ENCODE data around the gene DLL1. TPM values are rescaled to one million over a fixed set of nuclear protein-coding genes. Genes with fewer than 3 reads are reported as not detected.
A peak's percentile ranks its signal among the peaks of the same experiment; 100 is the strongest.

The DLL1 gene
- total RNA-seq, 1 experiment from 2014 or later = 2.8 TPM

DNA sequence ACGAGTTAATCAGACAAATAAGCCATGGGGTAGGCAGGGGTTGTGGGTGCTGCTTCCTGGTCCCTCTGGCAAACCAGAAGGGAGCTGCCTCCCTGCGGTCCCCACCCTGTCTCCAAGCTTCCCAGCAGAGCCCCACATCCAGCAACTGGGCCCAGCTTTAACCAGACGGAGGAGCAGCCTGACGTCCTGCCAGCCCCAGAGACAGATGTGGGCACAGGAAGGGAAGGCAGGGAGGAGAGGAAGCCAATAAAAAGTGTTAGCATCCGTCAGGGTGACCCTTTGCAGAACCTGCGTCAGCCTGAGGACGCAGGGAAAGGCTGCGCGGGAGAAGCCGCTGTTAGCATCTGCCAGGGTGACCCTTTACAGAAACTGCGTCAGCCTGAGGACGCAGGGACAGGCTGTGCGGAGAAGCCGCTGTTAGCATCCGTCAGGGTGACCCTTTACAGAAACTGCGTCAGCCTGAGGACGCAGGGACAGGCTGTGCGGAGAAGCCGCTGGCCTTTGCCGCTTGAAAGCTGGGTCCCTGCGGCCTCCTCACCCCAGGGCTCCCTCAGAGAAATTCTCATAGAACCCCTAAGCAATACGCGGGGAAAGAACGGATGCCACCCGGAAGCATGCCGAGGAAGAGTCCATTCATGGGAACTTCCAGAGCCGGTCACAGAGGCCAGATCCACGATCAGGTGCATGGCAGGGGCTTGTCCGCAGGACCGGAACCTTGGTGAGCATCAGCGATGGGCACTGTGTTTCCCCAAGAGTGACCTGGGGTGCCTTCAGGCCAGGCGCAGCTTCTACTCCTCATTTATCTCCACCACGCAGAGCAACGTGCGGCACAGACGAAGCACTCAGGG, 15.9 kb downstream of the DLL1 start:
- Histone ChIP-seq H3K18ac (ENCODE audit: insufficient read length, low read depth, low read length) (no peak overlapping the region), H3K79me2 (ENCODE audit: insufficient read depth, low read length) (no peaks in the 10 kb centered on the region), H4K20me1 (ENCODE audit: control insufficient read depth, insufficient read depth, insufficient read length) (no peaks in the 10 kb centered on the region), H2AK5ac (ENCODE audit: insufficient read length, low read length) (no peak overlapping the region), H3K23me2 (ENCODE audit: insufficient read length, low read depth, low read length, poor library complexity, severe bottlenecking) (no peaks in the 10 kb centered on the region), H3K4ac (ENCODE audit: low read depth, low read length) (no peak overlapping the region), H3K9ac (ENCODE audit: extremely low read depth, insufficient read length, low read length) (no peak overlapping the region), H2BK12ac (ENCODE audit: insufficient read length, low read depth, low read length) (no peak overlapping the region), H3K27me3 (ENCODE audit: insufficient read depth, low read length) (no peaks in the 10 kb centered on the region), H3K4me1 (ENCODE audit: insufficient read depth, low read length) (peaks cover 3% of the 10 kb centered on the region; the same call in 1 of the 2 replicates), H2BK20ac (ENCODE audit: low read depth, low read length, poor library complexity, severe bottlenecking) (no peak overlapping the region), H3K4me2 (ENCODE audit: insufficient read depth, insufficient read length, low read length) (no peak overlapping the region), H4K91ac (ENCODE audit: insufficient read length, low read depth, low read length) (no peak overlapping the region), H2BK5ac (ENCODE audit: insufficient read length, low read length) (no peak overlapping the region), H3K79me1 (ENCODE audit: insufficient read depth, low read depth, low read length, poor library complexity, severe bottlenecking) (no peaks in the 10 kb centered on the region), H3K27ac (ENCODE audit: insufficient read length, low read depth, low read length) (no peak overlapping the region), H3K14ac (ENCODE audit: insufficient read depth, low read length) (no peak overlapping the region; the same call in 1 of the 2 replicates), H3K23ac (ENCODE audit: insufficient read length, low read depth, low read length) (no peak overlapping the region), H4K8ac (replicated peaks; ENCODE audit: insufficient read length, low read depth, low read length) (no peak overlapping the region), H4K5ac (ENCODE audit: insufficient read length, low read depth, low read length) (no peak overlapping the region), H2BK120ac (ENCODE audit: low read depth, low read length, poor library complexity, severe bottlenecking) (no peak overlapping the region), H2AFZ (ENCODE audit: low read length) (no peak overlapping the region), H3T11ph (ENCODE audit: low read length) (no peak overlapping the region), H2BK15ac (ENCODE audit: low read depth, low read length) (no peak overlapping the region), H3K9me3 (ENCODE audit: control insufficient read depth, low read depth, low read length) (no peaks in the 10 kb centered on the region), H3K56ac (ENCODE audit: insufficient read length, low read depth, low read length) (no peak overlapping the region)
- Mint-ChIP-seq H3K27ac (peak overlapping the region in 1 of 3 experiments; percentile 76; a peak in 1 of 7 replicates), H3K36me3 (ENCODE audit: insufficient read depth in 1 of 3, low read depth in 3 of 3) (no peaks in the 10 kb centered on the region), H3K27me3 (ENCODE audit: low read depth) (peaks cover 24% of the 10 kb centered on the region), H3K9me3 (no peaks in the 10 kb centered on the region), H3K4me3 (no peak overlapping the region), H3K4me1 (peaks cover 7 to 14% of the 10 kb centered on the region in 2 experiments; a peak in 3 of 4 replicates)
- TF ChIP-seq, protein P1, sequence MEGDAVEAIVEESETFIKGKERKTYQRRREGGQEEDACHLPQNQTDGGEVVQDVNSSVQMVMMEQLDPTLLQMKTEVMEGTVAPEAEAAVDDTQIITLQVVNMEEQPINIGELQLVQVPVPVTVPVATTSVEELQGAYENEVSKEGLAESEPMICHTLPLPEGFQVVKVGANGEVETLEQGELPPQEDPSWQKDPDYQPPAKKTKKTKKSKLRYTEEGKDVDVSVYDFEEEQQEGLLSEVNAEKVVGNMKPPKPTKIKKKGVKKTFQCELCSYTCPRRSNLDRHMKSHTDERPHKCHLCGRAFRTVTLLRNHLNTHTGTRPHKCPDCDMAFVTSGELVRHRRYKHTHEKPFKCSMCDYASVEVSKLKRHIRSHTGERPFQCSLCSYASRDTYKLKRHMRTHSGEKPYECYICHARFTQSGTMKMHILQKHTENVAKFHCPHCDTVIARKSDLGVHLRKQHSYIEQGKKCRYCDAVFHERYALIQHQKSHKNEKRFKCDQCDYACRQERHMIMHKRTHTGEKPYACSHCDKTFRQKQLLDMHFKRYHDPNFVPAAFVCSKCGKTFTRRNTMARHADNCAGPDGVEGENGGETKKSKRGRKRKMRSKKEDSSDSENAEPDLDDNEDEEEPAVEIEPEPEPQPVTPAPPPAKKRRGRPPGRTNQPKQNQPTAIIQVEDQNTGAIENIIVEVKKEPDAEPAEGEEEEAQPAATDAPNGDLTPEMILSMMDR (conservative IDR thresholded peaks at IDR 0.05) = no peak
- no peak for DNase-seq
- WGBS (ENCODE audit: extremely low coverage, insufficient read length, low lambda C conversion rate) = no CpG with 5 or more reads among the region's 36 CpGs
